Activated gamma-delta T cell treated with anti-CD3 and anti-CD28 coated beads, Interleukin-2, amount 50 U/mL, for 16 hours (primary cell): ENCODE measurements around the gene RFC4.
"Not testable (repeated sequence)": the region's sequence is repeated elsewhere in the genome, so short reads cannot be mapped to it uniquely, and the experiment has no call there.

Experiments
- DNase-seq: peaks from one replicate; pipeline ENCODE4 v3.0.0-alpha.2; 2020; ENCODE audit warnings: low read depth

The RFC4 gene

DNA sequence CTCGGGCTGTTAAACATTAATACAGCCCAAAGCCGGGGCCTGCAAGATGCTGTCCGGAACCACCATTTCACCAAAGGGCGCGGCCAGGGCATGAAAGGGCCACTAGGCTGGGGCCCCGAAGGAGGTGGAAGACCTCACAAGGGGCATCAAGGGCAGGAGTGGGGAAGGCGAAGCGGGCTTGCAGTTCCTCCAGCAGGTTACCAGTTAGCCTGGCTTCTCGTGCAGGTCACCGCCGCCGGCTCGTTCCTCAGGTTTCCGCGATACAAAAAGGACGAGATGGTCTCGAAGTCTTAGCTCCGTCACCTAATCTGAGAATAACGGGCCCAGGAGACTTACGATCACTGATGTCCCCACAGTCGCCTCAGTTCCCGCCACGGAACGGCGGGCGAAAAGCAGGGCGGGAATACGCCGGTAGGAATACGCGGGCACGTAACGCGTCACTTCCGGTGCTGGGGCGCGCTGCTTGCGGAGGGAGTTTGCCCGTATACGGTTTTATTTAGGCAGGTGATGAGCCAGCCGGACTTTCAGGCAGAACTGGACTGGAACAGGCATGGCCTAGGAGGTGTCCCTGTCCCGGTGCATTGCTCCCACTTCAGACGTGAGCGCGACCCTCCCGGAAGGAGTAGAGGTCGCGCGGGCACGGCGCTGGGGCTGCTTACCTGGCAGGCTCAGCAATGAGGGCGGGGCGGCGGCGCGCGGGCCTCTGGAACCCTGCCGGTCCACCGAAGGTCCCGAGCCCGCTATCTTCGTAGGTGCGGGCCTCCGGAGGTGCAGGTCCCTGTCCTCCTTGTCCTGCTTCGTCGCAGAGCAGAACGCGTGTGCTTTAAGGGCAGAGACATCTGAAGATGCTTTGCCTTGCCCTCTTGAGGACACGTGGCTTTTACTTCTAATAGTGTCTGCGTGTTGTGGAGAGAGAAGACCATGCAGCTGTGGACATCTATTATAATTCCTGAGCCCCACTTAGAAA, at the start of gene RFC4:
TSS of gene RFC4 (minus strand) at position 394 of the 967 bp plus-strand sequence. CDS start 1,769 bp downstream, outside the sequence.
- peak; percentile 70 for DNase-seq

GRCh38 chr3:186854954-186855353, 48.7 kb upstream of the RFC4 start:
- no peak for DNase-seq

DNA sequence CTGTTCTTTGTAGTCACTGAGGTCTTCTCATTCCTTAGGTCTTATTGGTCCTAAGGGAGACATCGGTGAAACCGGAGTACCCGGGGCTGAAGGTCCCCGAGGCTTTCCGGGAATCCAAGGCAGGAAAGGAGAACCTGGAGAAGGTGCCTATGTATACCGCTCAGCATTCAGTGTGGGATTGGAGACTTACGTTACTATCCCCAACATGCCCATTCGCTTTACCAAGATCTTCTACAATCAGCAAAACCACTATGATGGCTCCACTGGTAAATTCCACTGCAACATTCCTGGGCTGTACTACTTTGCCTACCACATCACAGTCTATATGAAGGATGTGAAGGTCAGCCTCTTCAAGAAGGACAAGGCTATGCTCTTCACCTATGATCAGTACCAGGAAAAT, 47.9 kb upstream of the RFC4 start:
- DNase-seq: no peak

DNA sequence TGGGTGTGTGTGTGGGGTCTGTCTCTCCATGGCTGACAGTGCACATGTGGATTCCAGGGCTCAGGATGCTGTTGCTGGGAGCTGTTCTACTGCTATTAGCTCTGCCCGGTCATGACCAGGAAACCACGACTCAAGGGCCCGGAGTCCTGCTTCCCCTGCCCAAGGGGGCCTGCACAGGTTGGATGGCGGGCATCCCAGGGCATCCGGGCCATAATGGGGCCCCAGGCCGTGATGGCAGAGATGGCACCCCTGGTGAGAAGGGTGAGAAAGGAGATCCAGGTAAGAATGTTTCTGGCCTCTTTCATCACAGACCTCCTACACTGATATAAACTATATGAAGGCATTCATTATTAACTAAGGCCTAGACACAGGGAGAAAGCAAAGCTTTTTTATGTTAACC, 46.7 kb upstream of the RFC4 start:
- no peak for DNase-seq

DNA sequence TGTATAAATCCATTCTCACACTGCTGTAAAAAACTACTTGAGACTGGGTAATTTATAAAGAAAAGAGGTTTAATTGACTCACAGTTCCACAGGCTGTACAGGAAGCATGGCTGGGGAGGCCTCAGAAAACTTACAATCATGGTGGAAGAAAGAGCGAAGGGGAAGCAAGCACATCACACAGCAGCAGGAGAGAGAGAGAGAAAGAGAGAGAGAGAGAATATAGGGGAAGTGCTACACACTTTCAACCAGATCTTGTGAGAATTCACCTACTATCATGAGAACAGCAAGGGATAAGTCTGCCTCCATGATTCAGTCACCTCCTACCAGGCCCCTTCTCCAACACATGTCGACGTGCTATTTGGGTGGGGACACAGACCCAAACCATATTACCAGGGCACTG, 45.6 kb upstream of the RFC4 start:
- not testable (repeated sequence) for DNase-seq

DNA sequence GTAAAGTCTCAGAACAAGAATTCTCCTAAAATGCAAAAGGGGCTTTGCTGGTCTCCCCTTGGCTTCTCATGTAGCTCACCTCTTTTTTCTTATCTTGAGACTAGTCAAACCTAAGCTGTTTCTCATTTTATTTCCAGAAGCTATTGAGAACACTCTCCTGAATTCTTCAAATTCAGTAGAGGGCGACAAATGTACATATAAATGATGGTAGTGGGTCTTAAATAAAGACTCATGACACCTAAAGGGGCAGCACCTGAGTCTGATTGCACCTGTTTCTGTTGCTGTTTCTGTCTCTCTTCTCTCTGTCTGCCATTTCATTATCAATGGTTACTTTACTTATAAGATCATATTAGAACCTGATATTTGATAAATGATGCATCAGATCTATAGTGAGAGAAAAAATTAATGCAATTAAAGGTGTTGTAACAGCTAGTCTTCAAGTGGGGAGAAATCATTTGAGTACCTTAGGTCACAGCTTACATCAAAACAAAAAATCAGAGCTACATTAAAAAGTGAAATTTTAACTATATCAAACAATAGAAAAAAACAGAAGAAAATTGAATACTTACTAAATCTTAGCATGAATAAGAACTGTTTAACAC, 43.2 kb upstream of the RFC4 start:
- DNase-seq: no peak

- no peak for DNase-seq
These were observed 41.2 kb upstream of the RFC4 start for GRCh38 chr3:186847437-186847836.

GRCh38 chr3:186845756-186846155, 39.5 kb upstream of the RFC4 start:
- DNase-seq: no peak

- no peak for DNase-seq
These were observed 38.6 kb upstream of the RFC4 start for GRCh38 chr3:186844908-186845307.

GRCh38 chr3:186843039-186843432, 36.8 kb upstream of the RFC4 start:
- DNase-seq: no peak

- no peak for DNase-seq
These were observed 36.2 kb upstream of the RFC4 start, which contains the start of gene ADIPOQ for GRCh38 chr3:186842426-186843038. TSS of gene ADIPOQ (plus strand) at chr3:186842710. CDS start at chr3:186853059, 10,349 bp downstream.

DNA sequence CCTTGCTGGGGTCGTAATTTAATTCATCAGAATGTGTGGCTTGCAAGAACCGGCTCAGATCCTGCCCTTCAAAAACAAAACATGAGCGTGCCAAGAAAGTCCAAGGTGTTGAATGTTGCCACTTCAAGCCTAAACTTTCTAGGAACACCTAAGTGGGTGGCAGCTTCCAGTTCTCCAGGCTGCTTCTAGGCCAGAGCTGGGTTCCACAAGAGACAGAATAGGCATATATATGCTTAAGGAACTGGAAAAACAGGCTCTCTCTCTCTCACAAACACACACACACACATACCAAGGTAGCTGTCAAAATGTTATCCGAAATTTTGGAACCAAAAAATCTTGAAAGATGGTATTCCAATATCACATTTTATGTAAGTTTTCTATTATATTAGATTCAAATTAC, 35.3 kb upstream of the RFC4 start:
- no peak for DNase-seq

DNA sequence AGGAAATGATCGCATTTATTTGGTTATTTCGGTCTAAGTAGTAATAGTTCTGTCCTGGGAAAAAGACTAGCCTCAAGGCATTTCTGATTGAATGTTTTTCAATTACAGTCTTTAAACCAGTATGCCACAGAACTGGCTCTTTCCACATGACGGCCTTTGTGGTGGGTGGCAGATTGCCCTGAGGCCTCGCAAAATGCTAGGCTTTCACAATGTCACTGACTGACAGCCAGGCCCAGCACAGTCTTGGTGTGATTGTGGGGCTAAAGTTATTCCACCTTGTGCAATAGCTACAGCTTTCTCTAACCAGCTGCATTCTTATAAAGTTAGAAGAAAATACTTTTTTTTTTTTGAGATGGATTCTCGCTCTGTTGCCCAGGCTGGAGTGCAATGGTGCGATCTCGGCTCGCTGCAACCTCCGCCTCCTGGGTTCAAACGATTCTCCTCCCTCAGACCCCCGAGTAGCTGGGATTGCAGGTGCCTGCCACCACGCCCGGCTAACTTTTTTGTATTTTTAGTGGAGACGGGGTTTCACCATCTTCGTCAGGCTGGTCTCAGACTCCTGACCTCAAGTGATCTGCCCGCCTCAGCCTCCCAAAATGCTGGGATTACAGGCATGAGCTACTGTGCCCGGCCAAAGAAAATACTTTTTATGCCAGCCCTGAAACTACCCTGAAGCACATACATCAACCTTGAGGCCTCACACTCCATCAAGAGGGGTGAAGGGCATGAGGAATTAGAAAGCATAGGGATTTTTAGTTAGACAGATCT, 33.8 kb upstream of the RFC4 start:
- no peak for DNase-seq

DNA sequence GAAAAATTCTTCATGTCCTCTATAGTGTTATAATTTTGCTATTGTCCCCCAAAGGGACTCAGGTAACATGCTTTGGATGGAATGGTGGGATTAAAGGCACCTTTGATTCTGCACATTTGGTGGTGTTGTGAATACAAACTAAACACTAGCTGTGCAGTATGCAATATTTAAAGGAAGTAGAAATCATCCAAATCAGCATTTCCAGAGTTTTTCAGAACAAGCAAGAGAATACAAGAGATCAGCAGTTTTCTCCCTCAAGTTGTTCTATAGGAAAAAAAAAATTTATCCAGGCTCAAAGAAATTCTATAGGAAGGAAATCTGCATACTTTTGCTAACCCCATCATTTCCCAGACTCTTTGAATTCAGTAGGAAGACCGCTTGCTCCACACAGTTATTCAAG, 26.0 kb upstream of the RFC4 start:
- no peak for DNase-seq

DNA sequence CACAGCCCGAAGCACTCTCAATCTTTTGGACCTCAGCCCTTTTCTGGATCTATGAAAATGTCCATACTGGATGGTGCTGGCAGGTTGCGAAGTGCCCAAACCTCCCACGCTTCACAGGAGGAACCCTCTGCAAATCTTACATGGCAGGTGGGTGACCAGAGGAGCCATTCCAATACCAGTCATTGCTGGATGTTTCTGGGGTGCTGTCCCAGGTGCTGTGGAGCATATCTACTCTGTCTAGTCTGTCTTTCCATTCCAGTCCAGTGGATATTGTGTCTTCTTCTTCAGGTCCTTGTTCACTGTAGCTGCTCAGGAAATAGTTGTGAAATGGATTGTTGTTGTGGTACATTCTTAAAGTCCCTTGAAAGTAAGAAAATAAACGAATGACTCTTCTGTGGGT, 25.5 kb upstream of the RFC4 start:
- DNase-seq: no peak

DNA sequence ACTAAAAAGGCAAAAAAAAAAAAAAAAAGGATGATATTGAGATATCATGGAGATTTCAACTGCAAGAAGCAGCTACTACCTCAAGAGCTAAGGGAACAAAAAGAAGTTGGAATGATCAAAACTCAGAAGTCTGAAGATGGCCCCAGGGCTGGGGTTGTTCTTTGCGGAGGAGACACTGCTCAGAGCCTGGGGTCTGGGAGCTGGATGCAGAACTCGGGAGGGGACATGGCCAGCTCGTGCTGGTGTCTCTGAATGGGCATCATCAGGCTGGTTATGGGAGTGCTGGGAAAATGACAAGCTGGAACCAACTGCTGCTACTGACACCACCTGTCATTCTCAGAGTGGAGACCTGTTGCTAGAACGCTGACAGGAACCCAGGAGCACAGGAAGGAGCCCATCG, 22.1 kb upstream of the RFC4 start:
- no peak for DNase-seq

- peak; percentile 72 for DNase-seq
These were observed 20.9 kb upstream of the RFC4 start for GRCh38 chr3:186826976-186827857.

DNA sequence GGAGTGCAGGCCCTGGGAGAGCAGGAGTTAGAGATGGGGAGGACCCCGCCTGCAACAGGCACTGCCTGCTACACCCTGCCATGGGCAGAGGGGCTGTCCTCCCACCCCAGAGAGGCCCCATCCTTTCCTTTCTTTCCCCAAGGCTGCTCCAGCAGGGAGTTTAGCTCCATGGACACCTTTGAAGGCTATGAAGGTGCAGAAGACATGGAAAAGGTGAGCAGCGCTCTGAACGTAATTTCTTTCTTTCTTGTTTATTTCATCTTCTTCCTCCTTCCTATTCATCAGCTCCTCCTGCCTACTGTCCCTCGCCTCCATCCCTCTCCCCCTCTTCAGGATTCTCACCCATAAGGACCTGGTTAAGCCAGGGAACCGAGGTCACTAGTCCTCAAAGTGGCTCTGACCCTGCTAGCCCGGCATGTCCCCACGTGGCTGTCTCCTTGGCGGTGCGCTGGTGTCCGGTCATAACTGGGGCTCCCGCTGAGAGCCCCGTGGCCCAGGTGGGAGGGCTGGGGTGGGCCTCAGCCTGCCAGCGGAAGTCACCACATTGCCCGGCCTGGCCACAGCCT, 20.2 kb upstream of the RFC4 start:
- no peak for DNase-seq

GRCh38 chr3:186825872-186826409, 19.7 kb upstream of the RFC4 start:
- DNase-seq: no peak

DNA sequence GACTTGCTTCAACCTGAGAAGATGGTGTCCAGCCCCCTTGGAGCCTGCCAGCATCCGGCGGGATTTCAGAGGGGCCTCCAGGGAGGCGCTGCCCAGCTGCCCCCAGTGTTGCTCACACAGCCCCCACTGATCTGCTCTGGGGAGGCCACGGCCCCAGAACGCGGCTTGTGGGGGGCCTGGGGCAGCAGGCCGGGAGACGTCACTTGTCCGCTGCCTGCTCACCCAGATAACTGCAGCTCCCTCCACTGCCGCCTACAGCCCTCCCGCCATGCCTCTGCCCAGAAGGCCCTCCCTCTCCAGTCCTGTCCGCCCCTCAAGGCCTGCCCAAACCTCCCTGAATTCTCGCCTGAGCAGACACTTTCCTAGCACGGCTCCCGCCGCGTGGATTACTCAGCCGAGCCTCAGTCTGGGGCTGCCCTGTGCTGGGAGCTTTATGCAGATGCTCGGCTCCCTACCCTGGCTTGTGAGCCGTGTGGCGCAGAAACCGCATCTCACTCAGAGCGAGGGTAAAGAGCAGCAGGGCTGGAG, 19.1 kb upstream of the RFC4 start:
- no peak for DNase-seq
